Activated CD4-positive, alpha-beta T cell treated with anti-CD3 and anti-CD28 coated beads, Interleukin-2, amount 10 ng/mL, durations not matched to agents 24 days and 14 days (primary cell): ENCODE results near the gene FAM131A. TPM values are rescaled to one million over a fixed set of nuclear protein-coding genes. Genes with fewer than 3 reads are reported as not detected.

Experiments
- DNase-seq: peaks from one replicate; pipeline ENCODE4 v3.0.0; 2022
- H3K27ac Mint-ChIP-seq: one replicate; pipeline ENCODE4 v1.8.0; 2022; ENCODE audit warnings: mild to moderate bottlenecking, mixed read lengths
- H3K27me3 Mint-ChIP-seq: one replicate; pipeline ENCODE4 v1.8.0; 2022; ENCODE audit warnings: mixed read lengths
- H3K36me3 Mint-ChIP-seq: one replicate; pipeline ENCODE4 v1.8.0; 2022; ENCODE audit warnings: low read depth, mild to moderate bottlenecking, mixed read lengths
- H3K4me1 Mint-ChIP-seq: one replicate; pipeline ENCODE4 v1.8.0; 2021; ENCODE audit warnings: mixed read lengths
- H3K4me3 Mint-ChIP-seq: one replicate; pipeline ENCODE4 v1.8.0; 2022; ENCODE audit warnings: mild to moderate bottlenecking, moderate library complexity, mixed read lengths
- H3K9me3 Mint-ChIP-seq: one replicate; pipeline ENCODE4 v1.8.0; 2021; ENCODE audit warnings: mixed read lengths
- intact Hi-C: fragments of 100-400 bp; cut with micrococcal nuclease; formaldehyde crosslinking; loops from one replicate; pipeline ENCODE4 v1.15.1; 2023
- total RNA-seq: library from RNA; stranded (reverse); gene quantifications from 2 replicates; pipeline ENCODE4 v1.2.3, GENCODE V29; 2022

Gene FAM131A
- total RNA-seq, 1 donor from 2014 or later = 8.7 TPM

DNA sequence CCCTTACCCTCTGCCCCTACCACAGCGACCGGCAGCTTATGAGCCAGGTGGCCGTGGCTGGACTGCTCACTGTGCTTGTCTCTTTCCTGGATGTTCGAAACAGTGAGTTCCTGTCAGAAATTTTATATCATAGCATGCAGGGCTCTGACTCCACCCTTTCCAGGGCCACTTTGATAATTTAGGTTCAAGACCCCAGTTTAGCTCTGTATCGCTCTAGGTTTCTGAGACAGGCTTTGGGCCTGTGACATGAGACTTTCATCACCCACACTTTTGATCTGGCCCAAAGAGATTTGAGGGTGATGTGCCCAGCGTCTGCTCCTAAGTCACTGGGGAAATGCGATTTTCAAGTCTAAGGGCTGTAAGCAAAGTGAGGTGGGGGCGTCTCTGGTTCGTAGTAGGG lies 29.5 kb upstream of the FAM131A start:
- no peak for DNase-seq
- H3K27me3 Mint-ChIP-seq = no peaks in the 10 kb centered on the region
- no peak overlapping the region for H3K27ac Mint-ChIP-seq
- H3K9me3 Mint-ChIP-seq = no peaks in the 10 kb centered on the region
- H3K4me3 Mint-ChIP-seq = no peak overlapping the region
- H3K36me3 Mint-ChIP-seq = peaks cover 63% of the 10 kb centered on the region
- intact Hi-C loops = no loop called here
- peaks cover 4% of the 10 kb centered on the region for H3K4me1 Mint-ChIP-seq

DNA sequence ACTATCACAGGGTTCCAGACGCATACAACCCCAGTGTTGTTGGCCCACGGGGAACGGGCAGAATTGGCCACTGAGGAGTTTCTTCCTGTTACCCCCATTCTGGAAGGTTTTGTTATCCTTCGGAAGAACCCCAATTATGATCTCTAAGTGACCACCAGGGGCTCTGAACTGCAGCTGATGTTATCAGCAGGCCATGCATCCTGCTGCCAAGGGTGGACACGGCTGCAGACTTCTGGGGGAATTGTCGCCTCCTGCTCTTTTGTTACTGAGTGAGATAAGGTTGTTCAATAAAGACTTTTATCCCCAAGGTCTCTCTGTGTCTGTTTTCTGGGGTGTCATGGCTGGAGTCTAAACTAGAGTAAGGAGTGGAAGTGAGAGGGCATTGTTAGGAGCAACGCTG lies 28.7 kb upstream of the FAM131A start:
- intact Hi-C loops = no loop called here
- DNase-seq = no peak
- Mint-ChIP-seq H3K27me3 (no peaks in the 10 kb centered on the region), H3K36me3 (peaks cover 54% of the 10 kb centered on the region), H3K4me1 (peaks cover 4% of the 10 kb centered on the region), H3K27ac (no peak overlapping the region), H3K9me3 (no peaks in the 10 kb centered on the region), H3K4me3 (no peak overlapping the region)

DNA sequence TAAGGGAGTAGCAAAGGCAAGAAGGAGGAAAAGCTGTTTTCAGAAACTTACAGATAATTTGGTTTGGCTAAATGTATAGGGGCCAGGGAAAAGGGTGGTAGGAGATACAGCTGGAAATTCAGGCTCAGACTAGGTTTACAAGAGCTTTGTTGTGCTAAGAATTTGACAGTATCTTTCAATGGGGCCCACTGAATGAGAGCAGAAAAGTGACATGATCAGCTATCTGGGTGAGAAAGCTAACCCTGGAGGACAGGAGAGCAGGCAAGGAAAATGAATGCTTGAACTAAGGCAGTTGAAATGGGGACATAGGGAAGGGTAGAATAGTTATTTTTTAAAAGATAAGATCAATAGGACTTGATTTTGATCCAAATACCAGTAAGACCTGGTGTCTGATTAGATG lies 25.8 kb upstream of the FAM131A start:
- peaks cover 14% of the 10 kb centered on the region for H3K4me1 Mint-ChIP-seq
- H3K27me3 Mint-ChIP-seq = no peaks in the 10 kb centered on the region
- no peak overlapping the region for H3K4me3 Mint-ChIP-seq
- no peak for DNase-seq
- intact Hi-C loops = no loop called here
- H3K36me3 Mint-ChIP-seq = peaks cover 41% of the 10 kb centered on the region
- H3K27ac Mint-ChIP-seq = no peak overlapping the region
- H3K9me3 Mint-ChIP-seq = no peaks in the 10 kb centered on the region

DNA sequence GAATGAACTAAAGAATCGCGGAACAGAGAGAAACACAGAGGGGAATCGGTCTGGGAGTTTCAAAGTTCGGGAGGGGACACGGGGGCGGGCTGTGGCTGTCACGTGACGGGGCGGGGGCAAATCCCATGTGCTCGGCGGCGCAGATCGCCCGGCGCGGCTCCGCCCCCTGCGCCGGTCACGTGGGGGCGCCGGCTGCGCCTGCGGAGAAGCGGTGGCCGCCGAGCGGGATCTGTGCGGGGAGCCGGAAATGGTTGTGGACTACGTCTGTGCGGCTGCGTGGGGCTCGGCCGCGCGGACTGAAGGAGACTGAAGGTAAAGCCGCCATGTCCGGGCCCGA lies 23.1 kb upstream of the FAM131A start, which contains the start of gene EIF4G1:
Gene EIF4G1 (plus strand): TSS at position 244 of the 337 bp plus-strand sequence. CDS start 1,191 bp downstream, outside the sequence.
- Mint-ChIP-seq H3K9me3 (no peaks in the 10 kb centered on the region), H3K27me3 (no peaks in the 10 kb centered on the region), H3K4me3 (peak within 1 kb of the TSS; percentile 89), H3K27ac (peak within 1 kb of the TSS; percentile 89), H3K36me3 (peaks cover 36% of the 10 kb centered on the region), H3K4me1 (peaks cover 28% of the 10 kb centered on the region)
- intact Hi-C loops = loop anchor here (1.0 to 2.0 kb wide), 4 partner anchors 15 to 66 kb away; partner anchors contain the start of genes ALG3, EEF1AKMT4 and PSMD2
- DNase-seq = peak; percentile 98

DNA sequence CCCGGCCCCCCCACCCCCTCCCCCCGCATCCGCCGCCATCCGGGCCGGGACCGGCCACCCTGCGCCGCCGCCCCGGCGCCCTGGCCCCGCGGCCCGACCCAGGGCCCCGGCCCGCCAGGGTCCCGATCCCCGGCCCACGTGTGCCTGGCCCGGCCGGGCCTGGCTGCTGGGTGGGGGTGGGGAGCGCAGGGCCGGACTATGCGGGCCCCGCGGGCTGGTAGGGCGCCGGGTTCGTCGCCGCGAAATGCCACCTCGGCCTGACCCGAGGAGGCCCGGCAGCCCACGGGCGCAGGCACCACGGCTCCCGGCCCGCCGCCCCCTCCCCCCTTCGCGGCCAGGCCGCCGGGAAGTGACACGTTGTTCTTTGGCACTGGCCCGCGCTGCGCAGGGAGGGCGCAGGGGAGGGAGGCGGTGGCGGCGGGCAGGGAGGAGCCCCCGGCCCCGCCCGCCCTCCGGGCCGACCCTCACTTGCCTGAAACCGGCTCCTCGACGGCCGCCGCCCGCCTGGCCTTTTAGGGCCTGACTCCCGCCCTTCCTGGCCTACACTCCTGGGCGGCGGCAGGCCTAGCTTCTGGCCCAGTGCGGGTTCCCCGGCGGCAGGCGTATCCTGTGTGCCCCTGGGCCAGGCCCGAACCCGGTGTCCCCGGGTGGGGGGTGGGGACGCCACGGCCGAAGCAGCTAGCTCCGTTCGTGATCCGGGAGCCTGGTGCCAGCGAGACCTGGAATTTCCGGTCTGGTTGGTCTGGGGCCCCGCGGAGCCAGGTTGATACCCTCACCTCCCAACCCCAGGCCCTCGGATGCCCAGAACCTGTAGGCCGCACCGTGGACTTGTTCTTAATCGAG lies 22.5 kb upstream of the FAM131A start:
- intact Hi-C loops = loop anchor here (1.0 to 2.0 kb wide), 4 partner anchors 16 to 66 kb away; partner anchors contain the start of genes ALG3, EEF1AKMT4 and PSMD2
- Mint-ChIP-seq H3K4me1 (peaks cover 31% of the 10 kb centered on the region), H3K36me3 (peaks cover 37% of the 10 kb centered on the region)

DNA sequence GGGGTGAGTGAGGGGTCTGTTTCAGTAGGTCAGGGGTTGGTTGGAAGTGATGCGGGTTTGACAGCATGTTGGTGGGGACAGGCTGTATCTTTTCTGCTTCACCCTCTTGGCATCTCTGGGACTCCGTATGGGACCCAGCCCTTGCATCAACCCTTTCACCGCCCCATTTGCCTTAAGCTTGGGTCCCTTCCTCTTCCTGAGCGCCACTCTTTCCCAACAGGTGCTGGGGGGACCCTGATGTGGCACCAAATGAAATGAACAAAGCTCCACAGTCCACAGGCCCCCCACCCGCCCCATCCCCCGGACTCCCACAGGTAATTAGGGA lies 21.9 kb upstream of the FAM131A start:
- H3K36me3 Mint-ChIP-seq = peaks cover 38% of the 10 kb centered on the region
- peak overlapping the region; percentile 89 for H3K27ac Mint-ChIP-seq
- H3K9me3 Mint-ChIP-seq = no peaks in the 10 kb centered on the region
- H3K4me3 Mint-ChIP-seq = peak overlapping the region; percentile 89
- peaks cover 31% of the 10 kb centered on the region for H3K4me1 Mint-ChIP-seq
- intact Hi-C loops = loop anchor here (2.0 kb wide), 1 partner anchor 67 kb away; the partner anchor contains the start of genes ALG3 and EEF1AKMT4
- no peaks in the 10 kb centered on the region for H3K27me3 Mint-ChIP-seq
- no peak for DNase-seq

More for the DNA sequence above, 22.5 kb upstream of the FAM131A start:
- Mint-ChIP-seq H3K4me3 (peak overlapping the region; percentile 89), H3K9me3 (no peaks in the 10 kb centered on the region), H3K27ac (peak overlapping the region; percentile 89), H3K27me3 (no peaks in the 10 kb centered on the region)
- peak; percentile 90 for DNase-seq

DNA sequence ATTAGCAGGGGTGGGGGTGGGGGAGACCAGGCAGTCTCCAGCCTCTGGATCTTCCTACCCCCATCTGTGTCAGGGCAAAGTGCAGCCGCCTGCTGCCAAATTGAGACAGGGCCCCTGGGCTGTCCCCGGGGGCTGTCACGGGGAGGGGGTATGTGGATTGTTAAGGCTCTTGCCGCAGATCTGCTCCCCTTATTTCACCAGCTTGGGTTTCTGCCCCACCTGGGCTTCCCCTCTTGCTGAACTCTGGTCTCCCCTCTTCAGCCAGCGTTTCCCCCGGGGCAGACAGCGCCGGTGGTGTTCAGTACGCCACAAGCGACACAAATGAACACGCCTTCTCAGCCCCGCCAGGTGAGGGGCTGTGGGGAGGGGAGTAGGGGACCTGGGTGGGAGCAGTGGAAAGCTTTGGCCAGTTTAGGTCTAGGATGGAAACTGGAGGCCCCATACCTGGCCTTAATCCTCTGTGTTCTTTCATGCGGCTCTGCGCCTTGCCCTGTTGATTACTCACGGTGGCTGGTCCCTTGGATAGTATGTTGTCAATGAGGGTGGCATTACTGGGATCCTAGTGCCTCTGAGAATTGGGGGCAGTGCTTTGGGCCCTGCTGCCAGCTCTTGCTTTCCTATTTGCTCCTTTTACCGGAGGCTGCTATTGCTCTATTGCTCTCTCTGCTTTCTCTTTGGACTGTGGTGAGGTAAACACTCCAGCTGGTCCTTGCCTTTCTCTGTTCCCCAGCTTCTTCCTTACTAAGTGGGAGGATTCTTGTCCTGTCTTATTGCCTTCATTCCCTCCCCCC lies 21.3 kb upstream of the FAM131A start:
- Mint-ChIP-seq H3K27me3 (no peaks in the 10 kb centered on the region), H3K9me3 (no peaks in the 10 kb centered on the region), H3K27ac (peak overlapping the region; percentile 89), H3K36me3 (peaks cover 43% of the 10 kb centered on the region), H3K4me1 (peaks cover 35% of the 10 kb centered on the region), H3K4me3 (peak overlapping the region; percentile 89)
- DNase-seq = no peak
- intact Hi-C loops = loop anchor here (2.0 kb wide), 1 partner anchor 67 kb away; the partner anchor contains the start of genes ALG3 and EEF1AKMT4

DNA sequence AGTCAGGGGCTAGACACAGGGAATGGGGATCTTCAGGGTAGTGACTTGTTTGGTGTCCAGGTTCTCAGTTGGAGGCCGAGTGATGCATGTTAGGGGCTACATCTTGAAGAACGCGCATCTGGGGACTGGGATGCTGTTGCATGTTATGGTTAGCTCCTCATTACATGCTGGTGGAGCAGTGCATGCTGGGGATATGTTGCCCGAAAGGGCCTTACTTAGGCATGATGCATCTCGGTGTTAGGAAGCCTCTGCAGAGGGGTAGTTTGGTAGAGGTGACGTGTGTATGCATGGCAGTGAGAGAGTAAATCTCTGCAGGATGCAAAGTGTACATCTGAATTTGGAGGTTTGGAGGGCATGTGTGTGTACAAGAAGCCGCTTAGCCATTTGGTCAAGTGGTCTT lies 20.6 kb upstream of the FAM131A start:
- Mint-ChIP-seq H3K4me3 (peak overlapping the region; percentile 89), H3K36me3 (peaks cover 51% of the 10 kb centered on the region), H3K27ac (peak overlapping the region; percentile 89), H3K27me3 (no peaks in the 10 kb centered on the region), H3K4me1 (peaks cover 39% of the 10 kb centered on the region), H3K9me3 (no peaks in the 10 kb centered on the region)
- intact Hi-C loops = no loop called here
- peak; percentile 65 for DNase-seq

DNA sequence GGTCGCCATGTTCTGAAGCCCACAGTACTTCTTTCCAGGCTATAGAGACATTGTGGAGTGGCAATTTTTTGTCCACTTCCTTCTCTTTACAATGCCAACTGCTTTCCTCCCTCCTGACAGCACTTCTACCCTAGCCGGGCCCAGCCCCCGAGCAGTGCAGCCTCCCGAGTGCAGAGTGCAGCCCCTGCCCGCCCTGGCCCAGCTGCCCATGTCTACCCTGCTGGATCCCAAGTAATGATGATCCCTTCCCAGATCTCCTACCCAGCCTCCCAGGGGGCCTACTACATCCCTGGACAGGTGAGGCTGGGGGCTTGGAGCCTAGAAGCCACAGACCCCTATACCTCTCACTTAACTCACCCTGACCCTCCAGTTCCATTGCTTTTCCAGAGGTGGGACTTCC lies 20.2 kb upstream of the FAM131A start:
- Mint-ChIP-seq H3K4me3 (peak overlapping the region; percentile 89), H3K36me3 (peaks cover 55% of the 10 kb centered on the region), H3K9me3 (no peaks in the 10 kb centered on the region), H3K27me3 (no peaks in the 10 kb centered on the region), H3K27ac (peak overlapping the region; percentile 66), H3K4me1 (peaks cover 39% of the 10 kb centered on the region)
- intact Hi-C loops = no loop called here
- no peak for DNase-seq

DNA sequence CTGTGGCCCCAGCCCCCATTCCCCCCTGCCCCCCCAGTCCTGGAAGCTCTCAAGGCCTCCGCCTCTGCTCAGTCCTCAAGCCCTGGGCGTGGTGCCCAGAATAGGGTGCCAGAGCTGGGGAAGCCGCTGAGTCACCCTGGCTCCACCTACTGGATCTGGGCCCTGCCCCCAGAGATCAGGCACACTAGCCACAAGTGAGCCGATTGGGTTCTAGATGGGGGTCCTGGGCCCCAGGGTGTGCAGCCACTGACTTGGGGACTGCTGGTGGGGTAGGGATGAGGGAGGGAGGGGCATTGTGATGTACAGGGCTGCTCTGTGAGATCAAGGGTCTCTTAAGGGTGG lies 17.3 kb upstream of the FAM131A start:
- Mint-ChIP-seq H3K4me1 (peaks cover 41% of the 10 kb centered on the region), H3K9me3 (no peaks in the 10 kb centered on the region), H3K27me3 (no peaks in the 10 kb centered on the region), H3K4me3 (no peak overlapping the region), H3K27ac (peak overlapping the region; percentile 20), H3K36me3 (peaks cover 81% of the 10 kb centered on the region)
- intact Hi-C loops = no loop called here
- DNase-seq = no peak

DNA sequence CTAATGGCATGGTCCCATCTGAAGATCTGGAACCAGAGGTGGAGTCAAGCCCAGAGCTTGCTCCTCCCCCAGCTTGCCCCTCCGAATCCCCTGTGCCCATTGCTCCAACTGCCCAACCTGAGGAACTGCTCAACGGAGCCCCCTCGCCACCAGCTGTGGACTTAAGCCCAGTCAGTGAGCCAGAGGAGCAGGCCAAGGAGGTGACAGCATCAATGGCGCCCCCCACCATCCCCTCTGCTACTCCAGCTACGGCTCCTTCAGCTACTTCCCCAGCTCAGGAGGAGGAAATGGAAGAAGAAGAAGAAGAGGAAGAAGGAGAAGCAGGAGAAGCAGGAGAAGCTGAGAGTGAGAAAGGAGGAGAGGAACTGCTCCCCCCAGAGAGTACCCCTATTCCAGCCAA lies 15.7 kb upstream of the FAM131A start:
- DNase-seq = no peak
- H3K27ac Mint-ChIP-seq = no peak overlapping the region
- no peak overlapping the region for H3K4me3 Mint-ChIP-seq
- H3K9me3 Mint-ChIP-seq = no peaks in the 10 kb centered on the region
- intact Hi-C loops = no loop called here
- peaks cover 42% of the 10 kb centered on the region for H3K4me1 Mint-ChIP-seq
- peaks cover 86% of the 10 kb centered on the region for H3K36me3 Mint-ChIP-seq
- H3K27me3 Mint-ChIP-seq = no peaks in the 10 kb centered on the region

DNA sequence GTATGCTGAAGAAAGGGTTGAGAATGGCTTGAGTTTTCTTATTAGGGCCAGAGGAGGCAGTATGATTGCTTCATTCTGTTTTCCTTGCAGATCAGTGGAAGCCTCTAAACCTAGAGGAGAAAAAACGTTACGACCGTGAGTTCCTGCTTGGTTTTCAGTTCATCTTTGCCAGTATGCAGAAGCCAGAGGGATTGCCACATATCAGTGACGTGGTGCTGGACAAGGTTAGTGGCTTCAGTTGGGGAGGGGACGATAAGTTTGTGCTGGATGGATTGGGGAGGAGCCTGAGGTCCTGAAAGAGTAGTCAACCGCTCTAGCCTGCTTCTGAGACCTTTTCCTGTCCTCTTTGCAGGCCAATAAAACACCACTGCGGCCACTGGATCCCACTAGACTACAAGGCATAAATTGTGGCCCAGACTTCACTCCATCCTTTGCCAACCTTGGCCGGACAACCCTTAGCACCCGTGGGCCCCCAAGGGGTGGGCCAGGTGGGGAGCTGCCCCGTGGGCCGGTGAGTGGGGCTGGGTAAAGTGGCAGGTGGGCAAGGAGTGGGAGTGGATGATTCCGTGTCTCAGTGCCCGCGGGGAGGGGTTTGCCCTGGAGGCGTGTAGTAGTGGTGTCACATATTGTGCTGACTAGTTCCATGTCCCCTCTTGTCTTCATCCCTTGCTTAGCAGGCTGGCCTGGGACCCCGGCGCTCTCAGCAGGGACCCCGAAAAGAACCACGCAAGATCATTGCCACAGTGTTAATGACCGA lies 14.5 kb upstream of the FAM131A start:
- Mint-ChIP-seq H3K36me3 (peaks cover 86% of the 10 kb centered on the region), H3K27me3 (no peaks in the 10 kb centered on the region), H3K4me1 (peaks cover 34% of the 10 kb centered on the region), H3K9me3 (no peaks in the 10 kb centered on the region), H3K27ac (no peak overlapping the region), H3K4me3 (no peak overlapping the region)
- DNase-seq = no peak
- intact Hi-C loops = no loop called here

DNA sequence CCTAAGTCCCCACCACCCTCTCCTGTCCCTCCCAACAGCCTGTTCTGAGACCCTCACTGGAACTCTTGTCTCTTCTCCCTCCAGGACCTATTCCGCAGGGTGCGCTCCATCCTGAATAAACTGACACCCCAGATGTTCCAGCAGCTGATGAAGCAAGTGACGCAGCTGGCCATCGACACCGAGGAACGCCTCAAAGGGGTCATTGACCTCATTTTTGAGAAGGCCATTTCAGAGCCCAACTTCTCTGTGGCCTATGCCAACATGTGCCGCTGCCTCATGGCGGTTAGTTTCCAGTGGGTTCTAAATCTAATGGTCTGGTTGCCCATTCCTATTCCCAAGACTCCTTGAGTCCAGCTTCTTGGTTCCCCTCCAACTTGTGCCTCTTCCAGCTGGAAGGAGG lies 13.7 kb upstream of the FAM131A start:
- peaks cover 90% of the 10 kb centered on the region for H3K36me3 Mint-ChIP-seq
- peaks cover 33% of the 10 kb centered on the region for H3K4me1 Mint-ChIP-seq
- H3K27ac Mint-ChIP-seq = no peak overlapping the region
- intact Hi-C loops = no loop called here
- H3K27me3 Mint-ChIP-seq = no peaks in the 10 kb centered on the region
- no peak for DNase-seq
- H3K4me3 Mint-ChIP-seq = no peak overlapping the region
- no peaks in the 10 kb centered on the region for H3K9me3 Mint-ChIP-seq
